DND-41 (cell line): ENCODE results near the gene MRPS16.

Experiments
- ATAC-seq: fragments of 200-7000 bp; cut with Tn5 transposase; 3 replicates; pipeline ENCODE4 v1.9.1; 2021; ENCODE audit warnings: low read depth; ENCODE audit not compliant: insufficient read depth
- DNase-seq: peaks from one replicate; pipeline ENCODE4 v3.0.0-alpha.2; 2020
- H2AFZ ChIP-seq: 2 replicates; pipeline ENCODE4 v1.6.0; 2012; ENCODE audit warnings: low read depth, low read length
- H3K27ac ChIP-seq: 2 replicates; pipeline ENCODE4 v1.5.1; 2012; ENCODE audit warnings: low read length, inconsistent platforms
- H3K27me3 ChIP-seq: fragments of 200-600 bp; sonication (generic); 2 replicates; pipeline ENCODE4 v1.6.0; 2012; ENCODE audit warnings: low read length, mild to moderate bottlenecking, inconsistent platforms; ENCODE audit not compliant: insufficient read depth, poor library complexity
- H3K36me3 ChIP-seq: 2 replicates; pipeline ENCODE4 v1.5.1; 2012; ENCODE audit warnings: low read length, inconsistent platforms; ENCODE audit not compliant: insufficient read depth
- H3K4me1 ChIP-seq: 2 replicates; pipeline ENCODE4 v1.5.1; 2012; ENCODE audit warnings: mild to moderate bottlenecking, low read length; ENCODE audit not compliant: insufficient read depth
- H3K4me2 ChIP-seq: 2 replicates; pipeline ENCODE4 v1.6.0; 2012; ENCODE audit warnings: mild to moderate bottlenecking, moderate library complexity, low read length, inconsistent platforms; ENCODE audit not compliant: insufficient read depth
- H3K4me3 ChIP-seq, 2 experiments: fragments of 200-600 bp in 1 of 2; shearing (Covaris generic) in 1 of 2; 2 replicates each; pipeline ENCODE4 v1.5.1; 2012 to 2016; ENCODE audit warnings: inconsistent platforms in 2 of 2, low read length in 2 of 2, mild to moderate bottlenecking in 2 of 2, low read depth in 1 of 2, moderate library complexity in 1 of 2
- H3K79me2 ChIP-seq: 2 replicates; pipeline ENCODE4 v1.6.0; 2012; ENCODE audit warnings: low read length, inconsistent platforms; ENCODE audit not compliant: insufficient read depth
- H3K9ac ChIP-seq: 2 replicates; pipeline ENCODE4 v1.6.0; 2012; ENCODE audit warnings: low read depth, mild to moderate bottlenecking, inconsistent platforms, low read length, moderate library complexity
- H3K9me3 ChIP-seq: 2 replicates; pipeline ENCODE4 v1.5.1; 2012; ENCODE audit warnings: low read length, moderate library complexity, mild to moderate bottlenecking, inconsistent platforms; ENCODE audit not compliant: insufficient read depth, severe bottlenecking
- H4K20me1 ChIP-seq: 2 replicates; pipeline ENCODE4 v1.6.0; 2012; ENCODE audit warnings: low read length; ENCODE audit not compliant: insufficient read depth
- EZH2 ChIP-seq: IDR thresholded peaks from 3 replicates; pipeline ENCODE4 v1.6.1; 2012; ENCODE audit warnings: borderline replicate concordance, low read depth, mild to moderate bottlenecking, moderate library complexity, low read length, inconsistent platforms; ENCODE audit not compliant: severe bottlenecking
- TF ChIP-seq, protein P1 (sequence below): IDR thresholded peaks from 2 replicates; pipeline ENCODE4 v1.5.1; 2012; ENCODE audit warnings: borderline replicate concordance, low read length, moderate library complexity, mild to moderate bottlenecking; ENCODE audit not compliant: poor library complexity, severe bottlenecking; ENCODE audit errors: extremely low read depth

The MRPS16 gene

DNA sequence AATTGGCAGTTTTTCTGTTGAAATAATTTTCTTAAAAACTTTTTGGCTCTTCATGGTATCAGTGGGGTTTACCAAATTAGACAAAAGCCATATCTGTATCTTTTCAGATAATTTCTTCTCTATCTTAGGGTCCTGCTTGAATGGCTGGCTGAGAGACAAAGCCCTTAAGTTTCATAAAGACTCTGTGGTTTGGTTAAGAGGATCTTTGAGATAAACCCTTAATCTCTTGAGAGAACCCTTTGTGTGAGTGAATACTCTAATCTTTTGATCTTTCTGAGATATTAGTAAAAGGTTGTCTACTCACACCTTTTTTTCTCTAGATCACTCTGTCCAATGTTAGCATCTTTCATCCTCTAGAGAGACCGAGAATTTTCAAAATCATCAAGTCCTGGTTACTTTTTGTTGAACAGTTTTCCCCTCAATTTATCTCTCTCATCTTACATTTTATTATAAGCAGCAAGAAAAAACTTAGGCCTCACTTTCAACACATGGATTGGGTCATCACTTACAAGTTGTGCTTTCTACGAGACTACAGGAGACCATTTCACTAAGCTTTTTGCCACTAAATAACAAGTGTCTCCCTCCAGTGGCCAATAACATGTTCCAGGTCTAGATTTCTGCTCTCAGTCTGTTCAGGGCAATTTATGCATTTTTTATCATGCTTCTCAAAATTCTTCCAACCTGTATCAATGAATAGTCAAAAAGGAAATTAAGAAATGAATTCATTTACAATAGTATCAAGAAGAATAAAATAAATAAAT lies 33.8 kb downstream of the MRPS16 start:
- peaks cover 18% of the 10 kb centered on the region; the same call in 1 of the 2 replicates for H3K36me3 ChIP-seq
- DNase-seq: no peak

DNA sequence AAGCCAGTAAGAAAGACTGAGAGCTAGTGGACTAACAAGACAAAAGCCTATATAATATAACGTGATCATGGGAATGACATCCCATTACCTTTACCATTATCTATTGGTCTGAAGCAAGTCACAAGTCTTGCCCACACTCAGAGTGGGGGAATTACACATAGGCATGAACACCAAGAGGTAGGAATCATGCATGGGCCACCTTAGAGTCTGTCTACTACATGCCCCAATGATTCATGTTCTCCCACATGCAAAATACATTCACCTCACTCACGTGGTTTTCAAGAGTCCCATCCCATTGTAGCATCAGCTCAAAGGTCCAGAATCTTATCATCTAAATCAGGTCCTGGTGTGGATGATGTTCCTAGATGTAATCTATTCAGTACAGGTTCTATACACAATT lies 34.8 kb downstream of the MRPS16 start:
- no peak for TF ChIP-seq EZH2
- TF ChIP-seq, protein P1, sequence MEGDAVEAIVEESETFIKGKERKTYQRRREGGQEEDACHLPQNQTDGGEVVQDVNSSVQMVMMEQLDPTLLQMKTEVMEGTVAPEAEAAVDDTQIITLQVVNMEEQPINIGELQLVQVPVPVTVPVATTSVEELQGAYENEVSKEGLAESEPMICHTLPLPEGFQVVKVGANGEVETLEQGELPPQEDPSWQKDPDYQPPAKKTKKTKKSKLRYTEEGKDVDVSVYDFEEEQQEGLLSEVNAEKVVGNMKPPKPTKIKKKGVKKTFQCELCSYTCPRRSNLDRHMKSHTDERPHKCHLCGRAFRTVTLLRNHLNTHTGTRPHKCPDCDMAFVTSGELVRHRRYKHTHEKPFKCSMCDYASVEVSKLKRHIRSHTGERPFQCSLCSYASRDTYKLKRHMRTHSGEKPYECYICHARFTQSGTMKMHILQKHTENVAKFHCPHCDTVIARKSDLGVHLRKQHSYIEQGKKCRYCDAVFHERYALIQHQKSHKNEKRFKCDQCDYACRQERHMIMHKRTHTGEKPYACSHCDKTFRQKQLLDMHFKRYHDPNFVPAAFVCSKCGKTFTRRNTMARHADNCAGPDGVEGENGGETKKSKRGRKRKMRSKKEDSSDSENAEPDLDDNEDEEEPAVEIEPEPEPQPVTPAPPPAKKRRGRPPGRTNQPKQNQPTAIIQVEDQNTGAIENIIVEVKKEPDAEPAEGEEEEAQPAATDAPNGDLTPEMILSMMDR: no peak
- Histone ChIP-seq H3K9ac (no peak overlapping the region), H3K36me3 (peaks cover 18% of the 10 kb centered on the region; the same call in 1 of the 2 replicates), H3K4me2 (no peak overlapping the region), H4K20me1 (no peaks in the 10 kb centered on the region), H3K9me3 (no peaks in the 10 kb centered on the region), H3K79me2 (no peaks in the 10 kb centered on the region), H3K27ac (no peak overlapping the region), H3K4me3 (no peak overlapping the region), H2AFZ (no peak overlapping the region), H3K27me3 (no peaks in the 10 kb centered on the region), H3K4me1 (no peaks in the 10 kb centered on the region)
- ATAC-seq (no peak), DNase-seq (no peak)

More for the DNA sequence above, 33.8 kb downstream of the MRPS16 start:
- no peaks in the 10 kb centered on the region for H4K20me1 ChIP-seq
- no peak overlapping the region for H2AFZ ChIP-seq
- TF ChIP-seq EZH2: no peak
- TF ChIP-seq, protein P1: peak; percentile 52
- no peak overlapping the region for H3K9ac ChIP-seq
- H3K79me2 ChIP-seq: no peaks in the 10 kb centered on the region
- H3K4me2 ChIP-seq: no peak overlapping the region
- ATAC-seq: no peak
- H3K4me1 ChIP-seq: no peaks in the 10 kb centered on the region
- H3K27me3 ChIP-seq: no peaks in the 10 kb centered on the region
- no peaks in the 10 kb centered on the region for H3K9me3 ChIP-seq
- H3K4me3 ChIP-seq: no peak overlapping the region
- no peak overlapping the region for H3K27ac ChIP-seq

DNA sequence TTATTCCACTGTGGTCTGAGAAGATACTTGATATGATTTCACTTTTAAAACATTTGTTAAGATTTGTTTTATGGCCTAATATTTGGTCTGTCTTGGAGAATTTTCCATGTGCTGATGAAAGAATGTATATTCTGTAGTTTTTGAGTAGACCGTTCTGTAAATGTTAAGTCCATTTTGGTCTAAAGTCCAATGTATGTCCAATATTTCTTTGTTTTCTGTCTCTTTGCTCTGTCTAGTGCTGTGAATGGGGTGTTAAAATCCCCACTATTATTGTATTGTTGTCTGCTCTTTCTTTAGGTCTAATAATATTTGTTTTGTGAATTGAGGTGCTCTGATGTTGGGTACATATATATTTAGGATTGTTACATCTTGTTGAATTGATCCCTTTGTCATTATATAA lies 36.7 kb downstream of the MRPS16 start:
- Histone ChIP-seq H2AFZ (no peak overlapping the region), H3K27me3 (no peaks in the 10 kb centered on the region), H3K4me3 (no peak overlapping the region), H3K4me1 (no peaks in the 10 kb centered on the region), H4K20me1 (no peaks in the 10 kb centered on the region), H3K79me2 (no peaks in the 10 kb centered on the region), H3K36me3 (peaks cover 20% of the 10 kb centered on the region; the same call in 1 of the 2 replicates), H3K27ac (no peak overlapping the region), H3K9ac (no peak overlapping the region), H3K4me2 (no peak overlapping the region), H3K9me3 (no peaks in the 10 kb centered on the region)
- DNase-seq (no peak), ATAC-seq (no peak)
- TF ChIP-seq, protein P1: no peak
